GM21447 (cell line): ENCODE measurements around the gene TMCC1.
"Not testable (repeated sequence)": the region's sequence is repeated elsewhere in the genome, so short reads cannot be mapped to it uniquely, and the experiment has no call there.

Experiments used
- ATAC-seq: cut with Tn5 transposase; IDR thresholded peaks from one replicate; pipeline ENCODE4 v1.9.1; 2021; ENCODE audit not compliant: unreplicated experiment

Gene TMCC1

GRCh38 chr3:129892857-129893580 lies 492 bp downstream of the TMCC1 start:
- peak; percentile 62 for ATAC-seq

- peak; percentile 1 for ATAC-seq
These were observed 1.0 kb downstream of the TMCC1 start for GRCh38 chr3:129892486-129892856.

GRCh38 chr3:129890891-129891290 lies 2.6 kb downstream of the TMCC1 start:
- ATAC-seq, result no peak

DNA sequence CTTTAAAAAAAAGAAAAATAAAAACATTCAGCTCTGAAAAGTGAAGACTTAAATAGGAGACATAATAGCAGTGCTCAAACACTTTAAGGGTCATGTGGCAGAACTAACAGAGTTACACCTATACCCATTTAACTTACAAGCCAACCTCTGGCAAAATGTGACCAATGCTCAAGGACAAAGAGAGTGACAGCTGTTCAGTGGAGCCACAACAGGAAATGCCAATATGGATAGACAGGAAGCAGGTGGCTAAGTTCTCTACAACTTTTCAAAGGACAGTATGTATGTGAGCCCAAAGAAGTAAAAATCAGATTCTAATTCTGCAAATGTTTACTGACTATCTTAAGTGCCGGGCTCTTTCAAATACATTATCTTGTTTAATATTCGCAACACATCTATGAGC lies 3.4 kb downstream of the TMCC1 start:
- peak; percentile 37 for ATAC-seq

GRCh38 chr3:129888771-129889170 lies 4.7 kb downstream of the TMCC1 start:
- ATAC-seq, result no peak

DNA sequence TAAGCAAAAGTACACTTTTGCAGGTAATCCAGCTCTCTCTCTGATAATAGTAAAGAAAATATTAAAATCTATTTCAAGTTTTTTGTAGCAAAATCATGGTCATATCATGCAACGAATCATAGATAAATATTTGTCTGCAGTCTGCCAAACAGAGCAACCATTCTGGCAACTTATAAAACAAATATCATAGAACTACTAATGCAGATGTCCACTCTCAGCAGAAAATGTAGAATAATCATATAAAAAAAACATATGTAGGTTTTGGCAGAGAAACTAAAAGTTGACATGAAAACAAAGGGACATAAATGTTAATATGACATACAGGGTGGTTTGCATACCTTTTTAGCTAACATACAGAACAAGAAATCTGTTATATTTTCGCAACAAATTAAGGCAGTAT lies 12.2 kb downstream of the TMCC1 start:
- ATAC-seq, result no peak

DNA sequence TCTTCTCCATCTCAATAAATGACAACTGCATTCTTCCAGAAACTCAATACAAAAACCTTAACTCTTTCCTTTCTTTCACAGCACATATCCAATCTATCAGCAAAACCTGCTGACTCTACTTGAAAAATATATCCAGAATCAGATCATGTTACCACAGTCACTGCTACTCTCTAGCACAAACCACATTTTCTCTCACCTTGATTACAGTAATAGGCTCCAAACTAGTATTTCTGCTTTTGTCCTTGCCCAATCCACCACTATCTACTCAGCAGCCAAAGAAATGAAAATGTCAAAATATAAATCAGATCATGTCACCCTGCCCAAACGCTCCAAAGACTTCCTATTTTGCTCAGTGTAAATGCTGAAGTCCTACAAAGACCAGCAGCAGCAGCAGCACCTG lies 15.2 kb downstream of the TMCC1 start:
- ATAC-seq, result no peak

GRCh38 chr3:129874479-129874878 lies 19.0 kb downstream of the TMCC1 start:
- ATAC-seq, result not testable (repeated sequence)

DNA sequence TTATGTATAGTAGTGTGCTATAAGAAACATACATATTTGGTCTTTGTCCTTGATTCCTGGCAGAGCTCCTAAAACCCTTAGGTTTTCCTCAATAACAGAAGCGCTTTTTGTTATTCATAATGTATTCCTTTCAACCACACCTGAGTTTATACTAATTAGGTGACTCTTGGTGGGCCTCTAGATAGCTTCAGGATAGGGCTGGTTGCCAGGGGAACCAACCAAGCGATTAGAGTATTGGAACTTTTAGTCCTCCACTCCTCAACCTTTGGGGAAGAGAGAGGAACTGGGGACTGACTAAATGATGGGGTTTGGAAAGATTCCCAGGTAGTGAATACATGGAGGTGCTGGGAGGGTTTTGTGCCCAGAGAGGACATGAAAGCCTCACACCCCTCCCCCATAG lies 24.6 kb downstream of the TMCC1 start:
- no peak for ATAC-seq

GRCh38 chr3:129867506-129868124 lies 25.9 kb downstream of the TMCC1 start:
- no peak for ATAC-seq

- ATAC-seq, result no peak
These were observed 27.7 kb downstream of the TMCC1 start for GRCh38 chr3:129865806-129866205.

DNA sequence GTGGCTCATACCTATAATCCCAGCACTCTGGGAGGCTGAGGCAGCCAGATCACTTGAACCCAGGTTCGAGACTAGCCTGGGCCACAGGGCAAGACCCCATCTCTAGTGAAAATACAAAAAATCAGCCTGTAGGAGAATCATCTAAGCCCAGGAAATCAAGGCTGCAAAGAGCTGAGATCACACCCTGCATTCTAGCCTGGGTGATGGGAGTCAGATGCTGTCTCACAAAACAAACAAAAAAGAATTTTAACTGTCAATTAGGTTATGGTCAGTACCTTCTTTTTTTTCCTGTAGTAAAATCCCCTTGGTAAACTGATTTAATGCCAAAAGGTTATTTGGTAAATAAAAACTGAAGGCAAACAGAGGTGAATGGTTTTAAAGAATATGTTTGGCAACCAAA lies 29.0 kb downstream of the TMCC1 start:
- ATAC-seq, result no peak

GRCh38 chr3:129859272-129859671 lies 34.2 kb downstream of the TMCC1 start:
- no peak for ATAC-seq

DNA sequence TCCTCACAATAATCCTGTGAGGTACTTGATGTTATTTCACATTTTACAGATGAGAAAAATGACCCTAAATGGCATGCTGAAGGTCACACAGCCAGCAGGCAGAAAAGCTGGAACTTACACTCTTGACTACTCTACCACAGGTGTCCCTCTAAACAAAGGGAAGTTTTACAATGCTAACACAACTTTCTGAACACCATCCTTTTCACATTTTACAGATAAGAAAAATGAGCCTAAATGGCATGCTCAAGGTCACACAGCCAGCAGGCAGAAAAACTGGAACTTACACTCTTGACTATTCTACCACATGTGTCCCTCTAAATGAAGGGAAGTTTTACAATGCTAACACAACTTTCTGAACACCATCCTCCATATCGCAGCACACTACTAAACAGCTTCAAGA lies 35.6 kb downstream of the TMCC1 start:
- ATAC-seq, result no peak

GRCh38 chr3:129856790-129857189 lies 36.7 kb downstream of the TMCC1 start:
- not testable (repeated sequence) for ATAC-seq

- ATAC-seq, result no peak
These were observed 37.6 kb downstream of the TMCC1 start for GRCh38 chr3:129855832-129856419.

DNA sequence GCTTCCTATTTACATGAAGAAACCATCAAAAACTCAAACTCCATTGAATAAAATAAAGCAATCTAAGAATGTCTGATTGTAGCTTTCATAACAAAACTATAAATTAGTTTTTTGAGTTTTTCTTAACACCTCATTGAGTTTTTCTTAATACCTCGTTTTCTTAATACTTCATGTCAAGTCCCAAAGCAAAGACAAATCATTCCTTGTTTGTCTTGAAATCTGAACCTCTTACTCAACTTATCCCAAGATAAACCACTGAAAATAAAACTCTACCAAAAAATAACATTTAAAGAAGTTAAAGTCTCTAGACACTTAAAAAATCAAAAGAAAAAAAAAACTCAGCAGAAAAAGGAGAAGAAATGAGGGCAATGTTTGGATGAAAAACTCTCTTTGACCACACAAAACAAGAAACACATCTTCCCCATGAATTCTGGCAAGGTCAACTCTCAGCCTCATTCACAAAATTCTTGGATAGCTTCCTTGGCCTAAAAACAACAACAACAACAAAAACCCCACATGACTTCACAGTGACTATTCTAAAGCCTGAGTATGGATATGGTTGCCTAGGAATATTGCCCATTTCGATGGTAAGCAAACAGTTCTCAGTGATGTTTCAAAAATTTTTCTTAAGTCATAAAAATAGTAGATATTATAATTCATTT lies 38.2 kb downstream of the TMCC1 start:
- no peak for ATAC-seq

- no peak for ATAC-seq
These were observed 39.1 kb downstream of the TMCC1 start for GRCh38 chr3:129854460-129854859.

DNA sequence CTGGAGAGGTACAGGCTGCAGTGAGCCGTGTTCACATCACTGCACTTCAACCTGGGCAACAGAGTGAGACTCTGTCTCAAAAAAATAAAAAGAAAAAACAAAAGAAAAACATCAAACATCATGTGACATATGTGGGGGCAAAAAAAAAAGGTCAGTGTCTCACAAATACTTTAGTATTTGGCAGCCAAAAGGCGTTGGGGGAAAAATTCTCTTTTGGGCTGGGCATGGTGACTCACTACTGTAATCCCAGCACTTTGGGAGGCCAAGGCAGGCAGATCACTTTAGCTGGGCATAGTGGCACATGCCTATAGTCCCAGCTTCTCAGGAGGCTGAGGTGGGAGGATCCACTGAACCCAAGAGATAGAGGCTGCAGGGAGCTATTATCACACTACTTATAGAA lies 47.6 kb downstream of the TMCC1 start:
- no peak for ATAC-seq

GRCh38 chr3:129840707-129841360 lies 52.7 kb downstream of the TMCC1 start:
- no peak for ATAC-seq

GRCh38 chr3:129838086-129838485 lies 55.4 kb downstream of the TMCC1 start:
- no peak for ATAC-seq
